ENCODE results near the gene GOT1.

Gene GOT1

GRCh38 chr10:99358101-99358500 lies 72.3 kb downstream of the GOT1 start:
- peak; percentile 71 for DNase-seq (ENCODE audit: low spot score)

- DNase-seq (ENCODE audit: low spot score) = no peak
Measured at GRCh38 chr10:99357691-99358090, 72.7 kb downstream of the GOT1 start.

GRCh38 chr10:99353182-99353581 lies 77.2 kb downstream of the GOT1 start:
- DNase-seq (ENCODE audit: low spot score) = no peak

- DNase-seq (ENCODE audit: low spot score) = no peak
Measured at GRCh38 chr10:99347672-99348071, 82.8 kb downstream of the GOT1 start.

Measured in COLO829 (cell line).